ENCODE results near the gene THSD7B. TPM values are rescaled to one million over a fixed set of nuclear protein-coding genes. Genes with fewer than 3 reads are reported as not detected.

The THSD7B gene
- total RNA-seq, 1 donor, result under 0.01 TPM

- Histone ChIP-seq H2AFZ (ENCODE audit: low read length) (no peak overlapping the region), H4K20me1 (ENCODE audit: insufficient read depth, low read length) (no peaks in the 10 kb centered on the region)
Observed at GRCh38 chr2:136798766-136799165, 33.4 kb downstream of the THSD7B start.

GRCh38 chr2:136801661-136802060 is 36.3 kb downstream of the THSD7B start:
- DNase-seq (ENCODE audit: insufficient read length, low spot score, missing footprints), result no peak
- Histone ChIP-seq H3K27ac (ENCODE audit: low read depth, low read length) (no peak overlapping the region), H3K4me3 (ENCODE audit: insufficient read depth, low read length) (no peak overlapping the region), H3K4me2 (ENCODE audit: insufficient read depth, low read length) (no peak overlapping the region), H4K20me1 (ENCODE audit: insufficient read depth, low read length) (no peaks in the 10 kb centered on the region), H3K36me3 (ENCODE audit: insufficient read depth, low read length) (no peaks in the 10 kb centered on the region), H3K9me3 (ENCODE audit: low read depth, low read length) (peaks cover 2% of the 10 kb centered on the region), H3K79me2 (ENCODE audit: insufficient read depth, low read length) (no peaks in the 10 kb centered on the region), H2AFZ (ENCODE audit: low read length) (no peak overlapping the region), H3K27me3 (ENCODE audit: insufficient read depth, low read length) (no peaks in the 10 kb centered on the region), H3K4me1 (ENCODE audit: insufficient read depth, low read length) (no peaks in the 10 kb centered on the region)
- no peak for TF ChIP-seq CTCF (IDR thresholded peaks at IDR 0.05; ENCODE audit: extremely low read depth, low read depth, low read length)

More at GRCh38 chr2:136798766-136799165, 33.4 kb downstream of the THSD7B start:
- Histone ChIP-seq H3K4me2 (ENCODE audit: insufficient read depth, low read length) (no peak overlapping the region), H3K79me2 (ENCODE audit: insufficient read depth, low read length) (no peaks in the 10 kb centered on the region), H3K36me3 (ENCODE audit: insufficient read depth, low read length) (no peaks in the 10 kb centered on the region), H3K4me3 (ENCODE audit: insufficient read depth, low read length) (no peak overlapping the region), H3K27ac (ENCODE audit: low read depth, low read length) (no peak overlapping the region), H3K27me3 (ENCODE audit: insufficient read depth, low read length) (no peaks in the 10 kb centered on the region), H3K4me1 (ENCODE audit: insufficient read depth, low read length) (no peaks in the 10 kb centered on the region), H3K9me3 (ENCODE audit: low read depth, low read length) (peaks cover 2% of the 10 kb centered on the region)
- no peak for TF ChIP-seq CTCF (IDR thresholded peaks at IDR 0.05; ENCODE audit: extremely low read depth, low read depth, low read length)
- DNase-seq (ENCODE audit: insufficient read length, low spot score, missing footprints), result no peak

GRCh38 chr2:136809998-136810397 is 44.7 kb downstream of the THSD7B start:
- no peaks in the 10 kb centered on the region for H4K20me1 ChIP-seq (ENCODE audit: insufficient read depth, low read length)
- no peaks in the 10 kb centered on the region for H3K9me3 ChIP-seq (ENCODE audit: low read depth, low read length)
- no peak overlapping the region for H2AFZ ChIP-seq (ENCODE audit: low read length)
- no peak overlapping the region for H3K27ac ChIP-seq (ENCODE audit: low read depth, low read length)
- H3K79me2 ChIP-seq (ENCODE audit: insufficient read depth, low read length), result no peaks in the 10 kb centered on the region
- TF ChIP-seq CTCF (IDR thresholded peaks at IDR 0.05; ENCODE audit: extremely low read depth, low read depth, low read length), result no peak
- H3K27me3 ChIP-seq (ENCODE audit: insufficient read depth, low read length), result no peaks in the 10 kb centered on the region
- H3K4me1 ChIP-seq (ENCODE audit: insufficient read depth, low read length), result no peaks in the 10 kb centered on the region
- DNase-seq (ENCODE audit: insufficient read length, low spot score, missing footprints), result no peak
- no peak overlapping the region for H3K4me3 ChIP-seq (ENCODE audit: insufficient read depth, low read length)
- no peak overlapping the region for H3K4me2 ChIP-seq (ENCODE audit: insufficient read depth, low read length)
- H3K36me3 ChIP-seq (ENCODE audit: insufficient read depth, low read length), result no peaks in the 10 kb centered on the region

GRCh38 chr2:136818839-136819238 is 53.5 kb downstream of the THSD7B start:
- no peak for TF ChIP-seq CTCF (IDR thresholded peaks at IDR 0.05; ENCODE audit: extremely low read depth, low read depth, low read length)
- DNase-seq (ENCODE audit: insufficient read length, low spot score, missing footprints), result no peak
- Histone ChIP-seq H3K27me3 (ENCODE audit: insufficient read depth, low read length) (no peaks in the 10 kb centered on the region), H3K27ac (ENCODE audit: low read depth, low read length) (no peak overlapping the region), H3K79me2 (ENCODE audit: insufficient read depth, low read length) (no peaks in the 10 kb centered on the region), H4K20me1 (ENCODE audit: insufficient read depth, low read length) (no peaks in the 10 kb centered on the region), H3K36me3 (ENCODE audit: insufficient read depth, low read length) (no peaks in the 10 kb centered on the region), H3K4me2 (ENCODE audit: insufficient read depth, low read length) (no peak overlapping the region), H3K9me3 (ENCODE audit: low read depth, low read length) (no peaks in the 10 kb centered on the region), H3K4me1 (ENCODE audit: insufficient read depth, low read length) (no peaks in the 10 kb centered on the region), H2AFZ (ENCODE audit: low read length) (no peak overlapping the region), H3K4me3 (ENCODE audit: insufficient read depth, low read length) (no peak overlapping the region)

Data from osteoblast (primary cell).